ENCODE results near the gene TBC1D14.

DNA sequence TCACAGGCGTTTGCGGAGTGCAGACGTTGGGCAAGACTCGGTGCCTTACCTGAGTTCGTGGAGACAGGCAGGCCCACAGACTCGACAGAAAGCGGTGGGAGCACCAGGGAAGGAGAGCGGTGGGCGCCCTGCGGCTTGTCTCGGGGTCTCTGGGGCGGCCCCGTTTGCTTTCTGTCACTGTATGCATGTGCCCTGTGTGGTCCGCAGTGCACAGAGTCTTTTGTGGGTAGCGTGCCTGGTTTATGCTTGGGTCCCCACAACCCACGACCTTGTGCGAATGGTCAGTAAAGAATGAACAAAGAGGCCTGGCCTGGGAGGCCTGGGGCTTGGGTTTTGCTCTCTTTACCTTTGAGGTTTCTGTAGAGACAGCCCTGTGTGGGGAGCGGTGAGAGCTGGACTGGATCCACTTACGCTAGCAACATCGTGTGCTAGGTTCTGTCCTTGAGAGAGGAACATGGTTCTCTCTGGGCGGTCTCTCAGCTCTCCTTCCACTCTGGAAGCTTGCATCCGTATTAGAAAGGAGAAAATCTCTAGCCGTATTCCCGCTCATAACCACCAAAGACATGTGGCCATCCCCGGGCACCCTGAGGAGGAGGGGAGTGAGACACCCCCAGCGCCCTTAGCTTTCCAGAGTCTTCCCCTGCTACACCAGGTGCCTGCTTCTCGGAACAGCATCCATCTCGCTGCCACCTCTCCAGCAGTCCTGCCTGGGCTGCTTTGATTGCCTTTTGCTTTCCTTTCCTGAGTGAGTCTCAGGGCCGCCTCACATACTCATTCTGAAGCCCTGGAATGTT, 134.7 kb downstream of the TBC1D14 start:
- TF ChIP-seq, protein P1, sequence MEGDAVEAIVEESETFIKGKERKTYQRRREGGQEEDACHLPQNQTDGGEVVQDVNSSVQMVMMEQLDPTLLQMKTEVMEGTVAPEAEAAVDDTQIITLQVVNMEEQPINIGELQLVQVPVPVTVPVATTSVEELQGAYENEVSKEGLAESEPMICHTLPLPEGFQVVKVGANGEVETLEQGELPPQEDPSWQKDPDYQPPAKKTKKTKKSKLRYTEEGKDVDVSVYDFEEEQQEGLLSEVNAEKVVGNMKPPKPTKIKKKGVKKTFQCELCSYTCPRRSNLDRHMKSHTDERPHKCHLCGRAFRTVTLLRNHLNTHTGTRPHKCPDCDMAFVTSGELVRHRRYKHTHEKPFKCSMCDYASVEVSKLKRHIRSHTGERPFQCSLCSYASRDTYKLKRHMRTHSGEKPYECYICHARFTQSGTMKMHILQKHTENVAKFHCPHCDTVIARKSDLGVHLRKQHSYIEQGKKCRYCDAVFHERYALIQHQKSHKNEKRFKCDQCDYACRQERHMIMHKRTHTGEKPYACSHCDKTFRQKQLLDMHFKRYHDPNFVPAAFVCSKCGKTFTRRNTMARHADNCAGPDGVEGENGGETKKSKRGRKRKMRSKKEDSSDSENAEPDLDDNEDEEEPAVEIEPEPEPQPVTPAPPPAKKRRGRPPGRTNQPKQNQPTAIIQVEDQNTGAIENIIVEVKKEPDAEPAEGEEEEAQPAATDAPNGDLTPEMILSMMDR (IDR thresholded peaks at IDR 0.05; ENCODE audit: control extremely low read depth in 1 of 3, insufficient read depth in 1 of 3, low read depth in 1 of 3, low read length in 3 of 3): no peak
- no peak for TF ChIP-seq SAP30 (IDR thresholded peaks at IDR 0.05; ENCODE audit: insufficient read depth, insufficient replicate concordance, low read length)
- no peak for TF ChIP-seq CREB1 (IDR thresholded peaks at IDR 0.05)
- no peak for TF ChIP-seq CBX8 (IDR thresholded peaks at IDR 0.05; ENCODE audit: borderline replicate concordance, low read depth, low read length)
- no peak for TF ChIP-seq TAF7 (optimal IDR thresholded peaks at IDR 0.05; ENCODE audit: borderline replicate concordance, low read depth, low read length)
- TF ChIP-seq EZH2 (IDR thresholded peaks at IDR 0.05; ENCODE audit: low read depth, low read length, severe bottlenecking): no peak
- no peak for TF ChIP-seq POLR2A (IDR thresholded peaks at IDR 0.05; ENCODE audit: control extremely low read depth in 1 of 2, low read depth in 2 of 2, low read length in 2 of 2)
- TF ChIP-seq, protein P2, sequence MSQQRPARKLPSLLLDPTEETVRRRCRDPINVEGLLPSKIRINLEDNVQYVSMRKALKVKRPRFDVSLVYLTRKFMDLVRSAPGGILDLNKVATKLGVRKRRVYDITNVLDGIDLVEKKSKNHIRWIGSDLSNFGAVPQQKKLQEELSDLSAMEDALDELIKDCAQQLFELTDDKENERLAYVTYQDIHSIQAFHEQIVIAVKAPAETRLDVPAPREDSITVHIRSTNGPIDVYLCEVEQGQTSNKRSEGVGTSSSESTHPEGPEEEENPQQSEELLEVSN (IDR thresholded peaks at IDR 0.05): no peak
- TF ChIP-seq, protein P3, sequence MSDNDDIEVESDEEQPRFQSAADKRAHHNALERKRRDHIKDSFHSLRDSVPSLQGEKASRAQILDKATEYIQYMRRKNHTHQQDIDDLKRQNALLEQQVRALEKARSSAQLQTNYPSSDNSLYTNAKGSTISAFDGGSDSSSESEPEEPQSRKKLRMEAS (IDR thresholded peaks at IDR 0.05): no peak
- no peak for TF ChIP-seq EGR1 (IDR thresholded peaks at IDR 0.05; ENCODE audit: borderline replicate concordance, low read depth, low read length)
- TF ChIP-seq, protein P4, sequence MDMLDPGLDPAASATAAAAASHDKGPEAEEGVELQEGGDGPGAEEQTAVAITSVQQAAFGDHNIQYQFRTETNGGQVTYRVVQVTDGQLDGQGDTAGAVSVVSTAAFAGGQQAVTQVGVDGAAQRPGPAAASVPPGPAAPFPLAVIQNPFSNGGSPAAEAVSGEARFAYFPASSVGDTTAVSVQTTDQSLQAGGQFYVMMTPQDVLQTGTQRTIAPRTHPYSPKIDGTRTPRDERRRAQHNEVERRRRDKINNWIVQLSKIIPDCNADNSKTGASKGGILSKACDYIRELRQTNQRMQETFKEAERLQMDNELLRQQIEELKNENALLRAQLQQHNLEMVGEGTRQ (IDR thresholded peaks at IDR 0.05; ENCODE audit: low read length): no peak
